C4-2B (cell line): ENCODE measurements around the gene ZNF681.

ENCODE experiments used
- ZFX ChIP-seq: fragments of 450-650 bp; IDR thresholded peaks from 2 replicates; pipeline ENCODE4 v1.6.1; 2017
- TF ChIP-seq, protein P1 (sequence below): fragments of 450-650 bp; conservative IDR thresholded peaks from 2 replicates; pipeline ENCODE4 v1.5.1; 2017; ENCODE audit warnings: mild to moderate bottlenecking

DNA sequence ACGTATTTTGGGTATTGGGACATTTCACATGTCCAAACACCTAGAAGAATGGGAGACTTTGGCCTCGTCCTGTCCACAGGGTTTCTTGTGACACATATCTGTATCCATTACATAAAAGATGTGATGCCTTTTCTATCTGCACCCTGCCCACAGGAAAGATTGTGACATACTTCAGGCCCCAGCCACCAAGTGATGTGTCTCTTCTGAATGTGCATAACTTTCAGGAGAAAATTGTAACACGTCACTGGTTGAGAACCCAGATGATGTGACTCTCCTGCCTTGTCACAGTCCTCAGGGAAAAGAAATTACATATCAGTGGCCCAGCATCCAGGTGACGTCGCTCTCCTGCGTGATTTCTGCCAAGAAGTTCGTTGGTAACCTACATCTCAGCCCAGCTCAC, 21.0 kb upstream of the ZNF681 start:
- TF ChIP-seq, protein P1, sequence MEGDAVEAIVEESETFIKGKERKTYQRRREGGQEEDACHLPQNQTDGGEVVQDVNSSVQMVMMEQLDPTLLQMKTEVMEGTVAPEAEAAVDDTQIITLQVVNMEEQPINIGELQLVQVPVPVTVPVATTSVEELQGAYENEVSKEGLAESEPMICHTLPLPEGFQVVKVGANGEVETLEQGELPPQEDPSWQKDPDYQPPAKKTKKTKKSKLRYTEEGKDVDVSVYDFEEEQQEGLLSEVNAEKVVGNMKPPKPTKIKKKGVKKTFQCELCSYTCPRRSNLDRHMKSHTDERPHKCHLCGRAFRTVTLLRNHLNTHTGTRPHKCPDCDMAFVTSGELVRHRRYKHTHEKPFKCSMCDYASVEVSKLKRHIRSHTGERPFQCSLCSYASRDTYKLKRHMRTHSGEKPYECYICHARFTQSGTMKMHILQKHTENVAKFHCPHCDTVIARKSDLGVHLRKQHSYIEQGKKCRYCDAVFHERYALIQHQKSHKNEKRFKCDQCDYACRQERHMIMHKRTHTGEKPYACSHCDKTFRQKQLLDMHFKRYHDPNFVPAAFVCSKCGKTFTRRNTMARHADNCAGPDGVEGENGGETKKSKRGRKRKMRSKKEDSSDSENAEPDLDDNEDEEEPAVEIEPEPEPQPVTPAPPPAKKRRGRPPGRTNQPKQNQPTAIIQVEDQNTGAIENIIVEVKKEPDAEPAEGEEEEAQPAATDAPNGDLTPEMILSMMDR = no peak
- no peak for TF ChIP-seq ZFX
